Measurements from ENCODE around the gene CA11. TPM values are rescaled to one million over a fixed set of nuclear protein-coding genes. Genes with fewer than 3 reads are reported as not detected.
A peak's percentile ranks its signal among the peaks of the same experiment; 100 is the strongest.
"Not testable (repeated sequence)": the region's sequence is repeated elsewhere in the genome, so short reads cannot be mapped to it uniquely, and the experiment has no call there.

The CA11 gene
- total RNA-seq, 1 donor from 2014 or later, result 12.6 TPM

GRCh38 chr19:48644839-48645619, 958 bp downstream of the CA11 start:
- peak; percentile 70 to 80 for DNase-seq (ENCODE audit: low spot score in 2 of 2)
- FAIRE-seq, result no peak

- no peak for DNase-seq (ENCODE audit: low spot score in 2 of 2)
- no peak for FAIRE-seq
Observed at GRCh38 chr19:48644355-48644754, 1.6 kb downstream of the CA11 start.

GRCh38 chr19:48642862-48643261, 3.1 kb downstream of the CA11 start:
- no peak for FAIRE-seq
- no peak for DNase-seq (ENCODE audit: low spot score in 2 of 2)

- DNase-seq (ENCODE audit: low spot score in 2 of 2) (no peak), FAIRE-seq (no peak)
Observed at GRCh38 chr19:48641850-48642249, 4.1 kb downstream of the CA11 start.

GRCh38 chr19:48639483-48640375, 6.3 kb downstream of the CA11 start:
- no peak for FAIRE-seq
- DNase-seq (ENCODE audit: low spot score in 2 of 2), result no peak

- DNase-seq (ENCODE audit: low spot score in 2 of 2), result peak in 1 of 2 donors; percentile 66
- FAIRE-seq, result no peak
Observed at GRCh38 chr19:48638831-48639381, 7.1 kb downstream of the CA11 start.

- DNase-seq (ENCODE audit: low spot score in 2 of 2), result peak; percentile 82
- FAIRE-seq, result no peak
Observed at GRCh38 chr19:48637948-48638830, 7.8 kb downstream of the CA11 start.

GRCh38 chr19:48637449-48637947, 8.5 kb downstream of the CA11 start:
- DNase-seq (ENCODE audit: low spot score in 2 of 2), result peak; percentile 93 to 96
- FAIRE-seq, result no peak

- no peak for FAIRE-seq
Observed at GRCh38 chr19:48636859-48637448, 9.0 kb downstream of the CA11 start, which contains the start of gene DBP. DBP (minus strand) TSS chr19:48637379; CDS start chr19:48636994, 385 bp downstream.

GRCh38 chr19:48635966-48636858, 9.8 kb downstream of the CA11 start:
- DNase-seq (ENCODE audit: low spot score in 2 of 2), result peak in 1 of 2 donors; percentile 54
- no peak for FAIRE-seq

More at GRCh38 chr19:48636859-48637448, 9.0 kb downstream of the CA11 start, which contains the start of gene DBP:
- DNase-seq (ENCODE audit: low spot score in 2 of 2), result peak in 1 of 2 donors; percentile 67

GRCh38 chr19:48635263-48635965, 10.6 kb downstream of the CA11 start:
- DNase-seq (ENCODE audit: low spot score in 2 of 2), result peak; percentile 80
- no peak for FAIRE-seq

- FAIRE-seq, result no peak
- DNase-seq (ENCODE audit: low spot score in 2 of 2), result peak; percentile 85
Observed at GRCh38 chr19:48634424-48635262, 11.3 kb downstream of the CA11 start.

- FAIRE-seq (no peak), DNase-seq (ENCODE audit: low spot score in 2 of 2) (no peak)
Observed at GRCh38 chr19:48634036-48634342, 12.0 kb downstream of the CA11 start.

GRCh38 chr19:48633148-48634035, 12.6 kb downstream of the CA11 start:
- DNase-seq (ENCODE audit: low spot score in 2 of 2), result no peak
- FAIRE-seq, result no peak

GRCh38 chr19:48632692-48633147, 13.3 kb downstream of the CA11 start:
- FAIRE-seq (no peak), DNase-seq (ENCODE audit: low spot score in 2 of 2) (no peak)

GRCh38 chr19:48632286-48632685, 13.7 kb downstream of the CA11 start:
- not testable (repeated sequence) for DNase-seq (ENCODE audit: low spot score in 2 of 2); FAIRE-seq

All from frontal cortex (tissue), 4 donors.